Activated T-cell treated with anti-CD3 and anti-CD28 coated beads for 48 hours (primary cell): ENCODE measurements around the gene PLCH2.
"Not testable (repeated sequence)": the region's sequence is repeated elsewhere in the genome, so short reads cannot be mapped to it uniquely, and the experiment has no call there.

Experiments
- DNase-seq: peaks from one replicate; pipeline ENCODE4 v3.0.0-alpha.2; 2020; ENCODE audit warnings: low read depth

Gene PLCH2

GRCh38 chr1:2443277-2444137 is 32.6 kb upstream of the PLCH2 start:
- DNase-seq, result peak; percentile 23

GRCh38 chr1:2444138-2444591 is 31.9 kb upstream of the PLCH2 start:
- DNase-seq, result no peak

- DNase-seq, result no peak
Observed at GRCh38 chr1:2445162-2445822, 30.8 kb upstream of the PLCH2 start.

GRCh38 chr1:2445823-2446215 is 30.3 kb upstream of the PLCH2 start:
- DNase-seq, result no peak

GRCh38 chr1:2446394-2446793 is 29.7 kb upstream of the PLCH2 start:
- DNase-seq, result no peak

- DNase-seq, result no peak
Observed at GRCh38 chr1:2446861-2447260, 29.2 kb upstream of the PLCH2 start.

GRCh38 chr1:2447276-2448097 is 28.6 kb upstream of the PLCH2 start:
- DNase-seq, result no peak

- DNase-seq, result no peak
Observed at GRCh38 chr1:2448098-2448445, 28.0 kb upstream of the PLCH2 start.

- DNase-seq, result no peak
Observed at GRCh38 chr1:2449636-2450454, 26.2 kb upstream of the PLCH2 start.

GRCh38 chr1:2451741-2452140 is 24.3 kb upstream of the PLCH2 start:
- no peak for DNase-seq

GRCh38 chr1:2452201-2452931 is 23.7 kb upstream of the PLCH2 start:
- no peak for DNase-seq

GRCh38 chr1:2452932-2453315 is 23.2 kb upstream of the PLCH2 start:
- DNase-seq, result no peak

- DNase-seq, result no peak
Observed at GRCh38 chr1:2454227-2454626, 21.9 kb upstream of the PLCH2 start.

- no peak for DNase-seq
Observed at GRCh38 chr1:2455757-2456156, 20.3 kb upstream of the PLCH2 start.

GRCh38 chr1:2457444-2457843 is 18.6 kb upstream of the PLCH2 start:
- no peak for DNase-seq

GRCh38 chr1:2458687-2459086 is 17.4 kb upstream of the PLCH2 start:
- DNase-seq, result no peak

- DNase-seq, result not testable (repeated sequence)
Observed at GRCh38 chr1:2459102-2459753, 16.9 kb upstream of the PLCH2 start.

GRCh38 chr1:2459757-2460156 is 16.3 kb upstream of the PLCH2 start:
- no peak for DNase-seq

GRCh38 chr1:2460203-2460602 is 15.9 kb upstream of the PLCH2 start:
- DNase-seq, result no peak

GRCh38 chr1:2460996-2461751 is 14.9 kb upstream of the PLCH2 start:
- DNase-seq, result no peak
